Activated naive CD4-positive, alpha-beta T cell treated with Interleukin-2 at 50 U/mL for 16 hours (primary cell): Measurements from ENCODE around the gene SLC24A5.

Experiments
- DNase-seq: peaks from one replicate; pipeline ENCODE4 v3.0.0-alpha.2; 2020

The SLC24A5 gene

DNA sequence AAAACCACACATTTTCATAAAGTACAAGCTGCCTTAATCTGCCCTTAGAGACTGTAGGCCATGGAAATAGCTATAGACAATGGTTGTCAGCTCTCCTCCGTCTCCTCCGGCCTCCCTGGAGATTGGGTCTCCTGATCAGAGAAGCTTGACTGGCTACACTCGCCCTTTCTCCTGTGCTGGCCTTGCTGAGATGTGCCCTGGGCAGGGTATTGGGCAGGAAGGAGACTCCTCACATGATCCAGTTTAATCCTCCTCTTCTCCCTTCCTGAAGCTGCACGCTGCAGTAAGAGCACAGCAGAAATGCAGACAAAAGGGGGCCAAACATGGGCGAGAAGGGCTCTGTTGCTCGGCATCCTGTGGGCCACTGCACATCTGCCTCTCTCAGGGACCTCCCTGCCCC lies at the start of gene SLC24A5:
Gene SLC24A5 (plus strand): TSS at position 246 of the 400 bp plus-strand sequence. CDS start 55 bp downstream, at position 301.
- no peak for DNase-seq

DNA sequence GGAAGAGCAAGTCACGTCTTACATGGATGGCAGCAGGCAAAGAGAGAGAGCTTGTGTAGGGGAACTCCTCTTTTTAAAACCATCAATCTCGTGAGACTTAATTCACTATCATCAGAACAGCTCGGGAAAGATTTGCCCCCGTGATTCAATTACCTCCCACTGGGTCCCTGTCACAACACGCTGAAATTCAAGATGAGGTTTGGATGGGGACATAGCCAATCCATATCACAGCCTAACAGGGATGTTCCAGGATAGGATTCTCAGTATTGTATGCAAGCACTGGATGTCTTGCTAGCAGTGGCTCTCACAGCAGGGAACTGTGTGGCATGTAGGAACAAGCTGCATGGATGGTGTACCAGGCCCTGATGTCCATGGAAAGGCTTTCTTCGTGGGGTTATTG lies 47.8 kb upstream of the SLC24A5 start:
- DNase-seq, result no peak

DNA sequence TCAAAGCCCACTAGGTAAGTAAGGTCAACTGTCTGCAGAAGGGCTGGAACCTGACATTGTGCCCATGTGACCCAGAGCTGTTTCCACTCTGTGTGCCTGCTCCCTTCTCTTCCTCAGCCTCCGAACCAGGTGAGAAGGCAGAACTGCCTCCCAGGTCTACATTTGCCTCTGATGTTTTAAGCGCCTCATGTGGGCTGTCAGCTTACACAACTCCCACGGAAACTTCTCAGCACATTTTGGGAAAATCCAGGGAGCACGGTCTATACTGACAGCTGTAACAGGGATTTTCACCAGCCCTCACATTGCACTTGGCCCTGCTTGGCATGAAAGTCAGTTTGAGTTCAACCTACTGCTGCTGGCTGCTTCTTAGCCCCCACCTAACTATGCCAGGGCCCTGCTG lies 46.9 kb upstream of the SLC24A5 start:
- no peak for DNase-seq

DNA sequence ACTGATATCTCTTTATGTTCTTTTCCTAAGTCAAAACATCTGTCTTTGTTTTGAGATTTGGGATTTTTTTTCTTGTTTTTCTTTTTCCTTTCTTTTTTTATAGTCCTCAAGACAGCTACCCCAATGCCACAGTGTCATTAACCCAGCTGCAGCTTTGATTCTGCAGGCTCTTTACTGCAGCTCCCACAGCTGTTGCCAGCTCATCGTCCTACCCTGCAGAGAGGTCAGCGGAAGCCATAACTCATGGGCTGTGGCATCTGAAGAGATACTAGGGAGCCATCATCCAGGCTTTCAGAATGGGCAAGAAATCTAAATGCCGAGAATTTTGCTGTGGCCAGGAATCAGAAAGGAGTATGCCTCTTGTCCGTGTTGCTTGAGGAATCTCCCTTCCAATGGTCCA lies 44.3 kb upstream of the SLC24A5 start:
- DNase-seq, result no peak

DNA sequence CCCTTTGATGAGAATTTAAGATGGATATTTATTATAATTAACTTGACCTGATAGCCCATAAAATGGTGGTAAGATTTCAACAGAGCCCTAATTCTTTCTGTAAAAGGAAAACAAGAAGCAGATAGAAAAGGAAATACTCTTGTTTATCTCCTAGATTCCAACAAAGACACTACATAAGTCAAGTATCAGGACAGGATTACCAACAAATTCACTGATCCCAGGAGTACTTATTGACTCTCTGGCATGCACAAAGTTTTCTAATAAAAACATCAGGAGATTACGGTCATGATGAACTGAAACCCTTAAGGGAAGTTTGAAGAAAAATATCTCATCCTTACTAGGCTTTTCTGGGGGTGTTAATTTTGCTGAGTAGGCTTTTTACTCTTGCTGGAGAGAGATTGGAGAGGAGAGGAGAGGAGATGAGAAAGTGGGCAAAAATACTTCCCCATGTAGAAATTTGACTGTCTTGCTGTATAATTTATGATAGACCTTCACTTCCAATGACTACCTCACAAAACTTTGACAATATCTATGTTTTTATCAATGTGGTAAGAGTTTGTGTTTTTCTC lies 43.1 kb upstream of the SLC24A5 start:
- DNase-seq, result no peak

DNA sequence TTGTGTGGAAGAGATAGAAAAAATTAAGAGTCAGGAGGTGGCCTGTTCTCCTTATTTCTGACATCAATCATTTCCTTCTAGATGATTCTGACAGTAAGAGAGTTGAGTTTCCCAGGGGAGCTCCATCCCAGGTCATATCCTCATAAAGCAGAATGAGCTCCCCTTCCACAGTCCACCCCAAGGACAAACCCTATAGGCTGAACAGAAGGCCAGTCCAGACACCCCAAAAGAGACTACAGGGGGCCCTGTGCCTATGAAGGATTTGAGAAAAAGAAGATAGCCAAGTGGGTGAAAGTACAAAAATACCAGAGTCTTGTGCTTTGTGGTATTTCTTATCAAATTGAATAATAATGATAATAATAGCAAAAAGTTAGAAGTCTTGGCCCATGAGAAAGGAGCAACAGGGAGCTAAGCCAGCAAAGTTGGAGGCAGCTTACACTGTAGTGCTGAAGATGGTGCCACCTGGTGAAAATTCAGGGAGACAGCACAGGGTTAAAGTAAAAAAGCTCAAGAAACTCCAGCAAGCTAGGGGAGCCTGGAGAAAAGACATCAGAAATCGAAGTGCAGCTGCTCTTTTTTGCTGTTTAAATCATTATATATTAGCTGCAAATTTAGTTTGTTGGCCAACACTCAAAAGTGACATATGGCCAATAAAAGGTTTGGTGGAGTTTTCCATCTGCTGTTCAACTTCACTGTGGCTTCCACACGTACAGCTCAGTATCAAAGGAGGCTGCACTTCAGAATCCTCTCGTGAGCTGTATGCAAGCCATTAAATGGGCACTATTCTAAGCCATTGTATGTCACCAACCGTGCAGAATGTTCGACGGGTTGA lies 35.8 kb upstream of the SLC24A5 start:
- DNase-seq, result no peak

DNA sequence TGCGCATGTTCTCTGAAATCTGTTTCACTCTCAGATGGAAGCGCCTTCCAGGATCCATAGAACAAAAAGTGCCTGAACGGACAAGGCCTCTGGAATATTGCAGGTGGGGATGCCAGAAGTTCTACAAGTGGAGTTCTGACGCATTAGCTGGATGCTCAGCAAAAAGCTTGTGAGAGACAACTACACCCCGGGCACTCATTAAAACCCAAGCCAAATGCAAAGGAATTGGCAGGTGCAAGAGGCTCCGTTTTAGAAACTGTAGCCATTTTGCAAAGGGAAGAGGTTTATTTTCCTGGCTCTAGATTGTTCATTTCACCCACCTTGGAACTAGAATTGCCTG lies 35.2 kb upstream of the SLC24A5 start:
- DNase-seq, result no peak

DNA sequence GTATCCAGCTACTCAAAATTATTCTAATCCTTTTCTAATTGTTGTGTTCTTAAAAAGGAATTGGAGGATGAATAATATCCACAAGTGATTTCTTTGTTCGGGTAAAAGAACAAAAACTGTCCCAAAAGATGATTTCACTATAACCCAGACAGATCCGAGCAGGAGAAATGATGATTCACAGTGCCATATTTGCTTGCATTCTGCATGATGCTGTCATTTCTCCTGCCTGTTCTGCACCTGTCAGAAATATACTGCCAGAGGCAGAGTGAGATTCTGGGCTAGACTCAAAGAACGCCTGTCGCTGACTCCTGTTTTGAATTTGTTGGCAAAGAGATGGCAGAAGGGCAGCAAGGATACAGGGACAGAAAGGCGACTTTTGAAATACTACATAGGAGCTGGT lies 34.7 kb upstream of the SLC24A5 start:
- DNase-seq, result no peak

DNA sequence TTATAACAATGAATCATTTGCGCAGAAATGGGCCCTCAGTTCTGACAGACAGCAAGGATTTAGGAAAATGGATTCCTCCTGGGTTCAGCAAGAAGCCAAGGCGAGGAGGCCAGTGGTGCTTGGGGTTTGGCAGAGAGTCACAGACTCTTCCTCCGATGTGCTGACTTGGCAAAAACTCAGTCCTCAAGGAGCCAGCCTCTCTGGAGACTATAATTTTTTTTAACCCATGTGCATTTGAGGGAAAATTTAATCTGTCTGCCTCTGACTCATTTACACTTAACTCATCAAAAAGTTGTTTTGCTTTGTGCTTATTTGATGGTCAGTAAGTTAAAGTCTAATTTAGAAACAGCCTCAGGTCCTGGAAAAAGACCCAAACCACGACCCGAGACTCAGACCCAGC lies 34.2 kb upstream of the SLC24A5 start:
- no peak for DNase-seq

DNA sequence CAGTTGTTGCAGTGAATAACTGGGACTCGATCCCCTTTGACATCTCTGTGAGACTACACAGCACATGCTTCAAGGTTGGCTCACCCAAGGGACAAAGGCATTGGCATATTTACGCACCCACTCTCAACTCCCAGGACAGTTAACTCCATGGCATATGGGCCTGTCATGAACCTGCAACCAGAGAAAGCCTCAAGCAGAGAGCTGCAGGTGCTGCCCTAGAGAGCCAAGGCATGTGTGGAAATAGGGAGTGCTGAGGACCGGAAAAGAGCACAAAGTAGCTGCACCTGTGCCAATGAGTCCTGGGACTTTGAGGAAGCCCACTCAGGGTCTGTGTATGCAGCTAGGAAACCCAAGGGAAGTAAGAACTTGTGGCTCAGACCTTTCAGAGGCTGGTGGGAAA lies 32.9 kb upstream of the SLC24A5 start:
- DNase-seq, result no peak

DNA sequence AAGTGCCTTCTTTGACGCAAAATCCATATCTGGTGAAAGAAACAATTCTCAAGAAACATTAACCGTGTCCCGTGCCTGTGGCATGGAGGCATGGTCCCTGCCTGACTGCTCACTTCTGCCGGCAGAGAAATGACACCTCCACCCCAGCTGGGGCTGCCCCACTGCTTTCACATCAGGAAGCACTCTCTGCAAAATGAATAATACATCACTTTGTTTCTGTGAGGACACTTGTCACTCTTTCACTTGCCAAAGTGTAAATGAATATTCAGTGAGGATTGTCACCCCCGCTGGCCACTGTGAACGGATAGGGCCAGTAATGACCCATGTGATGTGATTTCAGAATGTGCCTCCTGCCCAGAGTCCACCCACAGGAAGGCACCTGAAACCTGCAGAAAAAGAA lies 31.1 kb upstream of the SLC24A5 start:
- DNase-seq, result no peak

DNA sequence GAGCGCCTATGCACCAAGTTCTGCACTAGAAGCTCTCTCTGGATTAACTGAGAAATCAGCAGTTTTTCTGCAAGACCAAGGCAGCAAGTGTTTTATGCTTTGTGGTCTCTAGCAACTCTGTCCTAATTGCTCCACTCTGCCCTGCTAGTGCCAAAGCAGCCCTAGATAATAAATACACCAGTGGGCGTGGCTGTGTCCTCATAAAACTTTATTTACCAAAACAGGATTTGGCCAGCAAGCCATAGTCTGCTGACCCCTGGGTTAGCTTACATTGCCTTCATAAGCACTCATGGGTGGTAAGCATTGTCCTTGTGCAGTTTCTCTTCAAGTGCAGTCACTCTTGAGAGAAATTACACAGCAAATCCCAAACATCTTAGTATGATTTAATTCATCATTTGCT lies 30.7 kb upstream of the SLC24A5 start:
- no peak for DNase-seq

DNA sequence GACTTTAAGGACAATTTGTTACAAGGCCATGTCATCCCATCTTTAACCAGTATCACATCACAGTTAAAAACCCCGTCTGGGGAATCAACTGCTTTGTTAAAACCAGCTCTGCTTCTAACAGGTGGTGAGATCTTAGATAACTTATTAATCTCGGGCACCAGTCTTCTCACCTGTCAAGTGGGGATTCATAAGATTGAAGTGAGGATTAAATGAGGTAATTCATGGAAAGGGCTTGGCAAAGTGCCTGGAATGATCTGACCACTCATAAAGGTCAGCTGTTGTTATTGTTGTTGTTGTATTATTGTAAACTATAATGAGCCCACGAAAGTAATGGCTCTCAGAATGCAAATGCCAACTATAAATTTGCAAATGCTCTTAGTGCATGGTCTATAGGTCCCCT lies 30.1 kb upstream of the SLC24A5 start:
- DNase-seq, result no peak

DNA sequence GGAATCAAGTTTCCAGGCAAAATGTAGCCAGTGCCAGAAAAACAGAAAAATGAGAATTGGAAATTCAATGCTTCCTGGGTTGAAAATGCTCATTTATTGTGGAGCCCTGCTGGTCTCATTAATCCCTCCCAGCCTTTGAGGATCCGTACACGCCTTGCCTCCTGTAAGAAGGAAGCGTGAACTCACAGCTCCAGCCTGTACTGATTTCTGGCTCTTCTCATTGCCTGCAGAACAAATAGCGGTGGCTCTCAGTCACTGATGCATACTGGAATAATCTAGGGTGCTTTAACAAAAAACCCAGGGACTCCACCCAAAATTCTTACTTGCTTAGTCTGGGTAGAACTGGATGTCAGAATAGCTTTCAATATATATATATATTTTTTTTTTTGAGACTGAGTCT lies 29.3 kb upstream of the SLC24A5 start:
- no peak for DNase-seq

DNA sequence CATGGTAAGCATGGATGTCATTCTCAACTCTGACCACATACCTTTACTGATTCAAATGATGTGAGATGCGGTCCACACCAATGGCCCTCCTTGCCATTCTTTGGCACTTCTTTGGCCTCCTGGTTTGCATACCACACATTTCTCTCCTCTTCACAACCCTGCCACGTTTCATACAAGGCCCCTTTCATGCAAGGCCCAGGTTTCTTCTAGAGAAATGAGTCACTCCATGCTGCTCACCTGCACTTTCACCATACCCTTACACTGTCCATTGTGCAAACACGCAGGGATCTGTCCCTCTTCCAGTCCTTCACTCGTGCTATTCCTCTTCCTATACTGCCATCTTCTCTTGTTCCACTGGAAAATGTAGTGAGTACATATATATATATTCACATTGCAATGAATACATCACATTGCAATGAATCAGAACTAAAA lies 24.4 kb upstream of the SLC24A5 start:
- DNase-seq, result no peak

DNA sequence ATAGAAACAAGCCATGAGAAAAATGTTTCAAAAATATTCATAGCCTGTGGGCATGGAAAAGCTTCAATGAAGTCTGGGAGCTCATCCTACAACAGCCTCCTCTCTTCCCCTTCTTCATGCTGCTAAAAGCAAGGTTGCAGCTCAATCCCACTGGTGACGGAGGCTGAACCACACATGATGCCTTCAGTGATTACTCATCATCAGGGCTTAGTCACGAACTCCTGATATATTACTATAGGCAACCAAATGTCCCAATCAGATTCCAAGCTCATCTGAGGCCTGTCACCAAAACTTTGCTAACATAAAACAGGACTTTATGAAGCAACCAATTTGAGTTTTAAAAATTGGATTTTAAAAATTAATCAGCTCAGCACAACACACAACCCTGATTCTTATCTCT lies 24.0 kb upstream of the SLC24A5 start:
- no peak for DNase-seq

DNA sequence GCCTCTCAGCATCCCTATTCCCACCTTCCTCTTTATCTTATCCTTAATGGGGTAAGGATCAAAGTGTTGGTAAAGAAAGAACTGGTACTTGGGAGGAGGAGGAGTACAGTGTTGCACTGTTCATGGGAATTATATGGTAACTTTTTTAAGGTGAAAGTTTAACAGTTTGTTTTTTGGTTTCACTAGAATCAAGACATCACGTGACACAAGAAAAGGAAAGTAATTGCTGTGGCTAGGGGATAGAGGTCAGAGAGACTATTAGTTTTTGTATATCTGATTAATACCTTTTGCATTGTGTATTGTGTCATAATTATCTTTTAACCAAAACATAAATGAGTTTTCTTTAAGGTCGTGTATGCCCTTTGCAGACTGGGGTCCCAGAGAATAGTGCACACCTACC lies 23.5 kb upstream of the SLC24A5 start:
- DNase-seq, result no peak

DNA sequence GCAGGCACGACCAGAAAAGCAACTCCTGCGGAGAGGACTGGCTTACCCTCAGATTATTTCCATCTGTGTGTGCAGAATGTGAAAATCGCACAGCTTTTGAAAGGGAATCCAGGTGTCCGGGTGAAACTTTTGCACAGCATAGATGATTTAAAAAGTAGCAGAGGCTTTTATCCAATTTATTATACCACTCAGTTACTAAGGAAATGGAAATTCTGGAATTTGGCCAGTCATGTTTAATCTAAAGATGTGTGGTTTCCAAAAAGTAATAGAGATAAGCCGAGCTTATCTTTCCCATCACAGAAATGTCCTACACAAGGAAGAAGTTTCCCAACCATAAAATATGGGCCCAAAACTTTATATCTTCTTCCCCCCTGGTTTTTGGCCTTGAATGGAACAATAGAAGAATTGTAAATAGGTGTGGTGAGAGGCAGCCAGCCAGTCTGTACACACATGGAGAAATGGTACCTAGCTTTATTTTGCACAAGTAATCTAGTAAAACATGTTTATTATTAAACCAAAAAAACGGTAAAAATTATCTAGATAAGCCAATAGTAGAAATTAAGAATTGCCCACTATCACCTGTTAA lies 19.3 kb upstream of the SLC24A5 start:
- DNase-seq, result no peak

DNA sequence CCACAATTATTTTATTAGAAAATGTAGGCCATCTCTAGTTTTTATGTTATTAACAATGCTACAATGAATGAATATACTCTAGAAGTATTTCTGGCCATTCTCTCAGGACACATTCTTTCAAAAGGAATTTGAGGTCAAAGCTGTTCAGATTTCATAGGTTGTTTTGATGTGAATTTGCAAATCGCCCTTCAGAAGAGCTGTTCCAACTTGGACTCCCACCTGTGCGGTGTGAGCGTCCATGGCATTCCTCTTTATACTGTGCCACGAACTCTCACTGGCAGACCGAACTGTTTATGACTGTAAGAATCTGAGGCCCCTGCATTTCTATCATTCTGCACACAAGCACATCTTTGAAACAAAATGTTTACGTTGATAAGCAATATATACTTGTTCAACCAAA lies 18.6 kb upstream of the SLC24A5 start:
- DNase-seq, result no peak

DNA sequence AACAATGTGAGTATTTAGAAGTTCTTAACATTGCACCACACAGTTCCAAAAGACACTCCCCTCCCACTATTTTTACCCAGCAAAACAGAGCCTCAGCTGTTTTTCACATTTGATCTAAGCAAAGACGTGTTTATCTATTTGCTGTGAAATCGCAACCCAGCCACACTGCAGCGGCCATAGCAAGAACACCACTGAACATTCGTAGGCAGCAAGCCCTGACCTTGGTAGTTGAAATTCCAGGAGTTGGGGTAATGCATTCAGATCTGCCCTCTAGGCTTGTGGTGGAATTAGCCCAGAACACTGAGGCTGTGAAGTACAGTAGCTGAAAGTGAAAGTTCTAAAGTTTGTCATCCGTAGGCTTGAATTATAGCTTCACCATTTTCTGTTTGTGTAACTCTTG lies 17.1 kb upstream of the SLC24A5 start:
- DNase-seq, result no peak

DNA sequence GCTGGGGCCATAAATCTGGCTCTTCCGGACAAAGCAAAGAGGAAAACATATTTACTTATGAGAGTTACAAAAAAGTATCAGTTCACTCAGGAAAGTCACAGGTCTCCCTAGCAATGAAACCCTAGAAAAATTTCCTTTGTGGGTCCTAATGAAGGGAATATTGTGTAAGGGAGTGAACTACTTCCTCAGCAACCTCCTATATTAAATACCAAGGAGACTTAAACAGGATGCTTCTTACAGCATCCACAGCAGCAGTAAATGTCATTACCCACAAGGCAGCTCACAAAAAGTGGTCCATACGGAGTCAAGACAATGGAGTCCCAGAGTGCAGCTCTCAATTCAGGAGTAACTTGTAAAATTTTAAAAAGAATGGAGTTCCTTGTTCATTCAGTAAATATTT lies 14.9 kb upstream of the SLC24A5 start:
- DNase-seq, result no peak

DNA sequence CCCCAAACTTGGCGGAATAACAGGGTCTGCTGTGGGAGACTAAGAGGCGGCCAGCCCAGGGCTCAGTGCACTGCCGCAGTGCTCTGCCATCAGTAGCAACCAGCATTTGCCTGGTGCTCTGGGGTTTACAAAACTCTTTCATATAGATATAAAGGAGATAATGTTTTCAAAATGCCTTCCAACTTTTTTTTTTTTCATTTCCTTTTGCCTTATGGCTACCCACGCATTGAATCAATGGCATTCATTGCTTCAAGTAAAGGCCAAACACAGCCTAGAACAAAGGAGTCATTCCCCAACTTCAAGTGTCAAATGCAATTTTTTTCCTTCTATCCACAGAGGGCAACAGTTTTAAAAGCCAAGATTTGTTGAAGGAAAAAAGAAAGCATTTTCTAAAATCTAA lies 11.6 kb upstream of the SLC24A5 start:
- no peak for DNase-seq

DNA sequence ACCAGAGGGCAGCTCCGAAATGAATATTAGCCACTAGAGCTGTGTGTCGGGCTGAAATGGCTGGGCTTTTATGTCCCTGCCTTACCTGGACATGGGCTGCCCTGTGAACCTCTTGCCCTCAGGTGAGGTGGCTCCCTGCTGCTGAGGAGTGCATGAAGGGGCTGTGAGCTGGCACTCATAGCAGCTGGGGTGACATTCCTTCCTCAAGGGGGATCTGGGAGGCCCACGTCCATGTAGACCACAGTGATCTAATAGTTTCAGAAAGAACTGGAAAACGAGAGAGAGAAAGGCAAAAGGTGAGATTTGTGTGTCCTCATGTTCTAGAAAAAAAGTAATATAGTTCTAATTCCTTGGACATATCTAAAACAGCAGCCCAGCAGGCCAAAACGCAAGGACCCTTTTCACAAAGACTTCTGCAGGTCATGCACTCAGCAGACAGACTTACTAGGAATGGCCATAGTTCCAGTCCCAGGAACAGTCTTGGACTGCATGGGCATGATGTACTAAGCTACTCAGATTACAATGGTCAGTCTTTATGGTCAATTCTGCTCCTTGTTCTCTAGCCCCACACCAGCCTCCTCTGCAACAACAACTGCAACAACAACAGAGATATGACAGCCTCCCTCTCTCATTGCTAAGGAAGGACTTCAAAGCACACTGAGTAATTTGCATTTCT lies 10.8 kb upstream of the SLC24A5 start:
- DNase-seq, result no peak

DNA sequence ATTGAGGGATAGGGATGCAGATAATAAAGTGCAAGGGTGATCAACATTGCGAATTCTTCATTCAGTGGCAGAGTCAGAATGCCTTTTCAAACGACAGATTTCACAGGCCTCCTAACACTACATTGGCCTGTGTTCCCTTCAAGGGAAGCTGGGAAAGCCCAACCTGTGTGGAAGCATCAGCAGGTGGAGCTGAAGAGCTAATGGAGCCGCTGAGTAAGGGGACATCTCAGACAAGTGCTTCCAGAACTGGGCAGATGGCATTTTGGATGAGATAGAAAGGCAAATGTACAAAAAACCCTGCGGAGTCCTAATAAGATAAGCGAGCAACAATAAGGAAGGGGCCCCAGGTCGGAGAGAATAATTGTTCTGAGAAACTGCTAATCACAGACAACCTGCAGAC lies 8.5 kb upstream of the SLC24A5 start:
- DNase-seq, result no peak
